HCT116 (cell line): ENCODE results near the gene BRWD1. TPM values are rescaled to one million over a fixed set of nuclear protein-coding genes. Genes with fewer than 3 reads are reported as not detected.

ENCODE experiments used
- CBX3 ChIP-seq: IDR thresholded peaks from 2 replicates; pipeline ENCODE4 v1.6.1; 2012; ENCODE audit warnings: low read depth
- CEBPB ChIP-seq: IDR thresholded peaks from 2 replicates; pipeline ENCODE4 v1.6.1; 2012; ENCODE audit warnings: low read depth
- EGR1 ChIP-seq: IDR thresholded peaks from 2 replicates; pipeline ENCODE4 v1.6.1; 2012; ENCODE audit warnings: low read depth
- ELF1 ChIP-seq: IDR thresholded peaks from 2 replicates; pipeline ENCODE4 v1.6.1; 2012; ENCODE audit warnings: low read depth, borderline replicate concordance
- EZH2 ChIP-seq: fragments of 200-600 bp; sonication (generic); IDR thresholded peaks from 2 replicates; pipeline ENCODE4 v1.6.1; 2017; ENCODE audit warnings: antibody characterized with exemption, mixed run types
- FOSL1 ChIP-seq: IDR thresholded peaks from 2 replicates; pipeline ENCODE4 v1.6.1; 2012; ENCODE audit warnings: low read depth
- POLR2A ChIP-seq: IDR thresholded peaks from 2 replicates; pipeline ENCODE4 v1.7.0; 2011; ENCODE audit warnings: borderline replicate concordance; ENCODE audit not compliant: insufficient read depth, insufficient read length; ENCODE audit errors: extremely low read depth
- POLR2AphosphoS5 ChIP-seq: IDR thresholded peaks from 2 replicates; pipeline ENCODE4 v1.6.1; 2011; ENCODE audit warnings: mild to moderate bottlenecking, low read depth, low read length, moderate library complexity
- REST ChIP-seq: IDR thresholded peaks from 2 replicates; pipeline ENCODE4 v1.6.1; 2012; ENCODE audit warnings: low read depth
- SIN3A ChIP-seq: IDR thresholded peaks from 2 replicates; pipeline ENCODE4 v1.6.1; 2012; ENCODE audit warnings: low read depth
- SP1 ChIP-seq: IDR thresholded peaks from 2 replicates; pipeline ENCODE4 v1.6.1; 2012; ENCODE audit warnings: low read depth
- YY1 ChIP-seq: IDR thresholded peaks from 2 replicates; pipeline ENCODE4 v1.6.1; 2011; ENCODE audit warnings: low read length, low read depth, moderate library complexity, mild to moderate bottlenecking; ENCODE audit not compliant: insufficient replicate concordance; ENCODE audit errors: extremely low read depth
- ZFX ChIP-seq: fragments of 450-650 bp; IDR thresholded peaks from 2 replicates; pipeline ENCODE4 v1.6.1; 2017
- total RNA-seq: library from RNA; stranded (reverse); gene quantifications from one replicate; pipeline ENCODE4 v1.2.1, GENCODE V29; 2021; ENCODE audit not compliant: unreplicated experiment
- TF ChIP-seq, protein P1 (sequence below), 3 experiments: fragments of 200-600 bp in 1 of 3; sonication (generic) in 1 of 3; IDR thresholded peaks in 2 of 3; conservative IDR thresholded peaks in 1 of 3; 2 replicates each; pipeline ENCODE4 v1.5.1; 2012 to 2017; ENCODE audit warnings: low read depth in 2 of 3, low read length in 2 of 3, antibody characterized with exemption in 1 of 3, borderline replicate concordance in 1 of 3, control low read depth in 1 of 3, mild to moderate bottlenecking in 1 of 3, mixed read lengths in 1 of 3, mixed run types in 1 of 3, moderate library complexity in 1 of 3; ENCODE audit not compliant: insufficient read depth in 1 of 3

BRWD1 gene
- total RNA-seq, 1 experiment from 2014 or later: 33.1 TPM

GRCh38 chr21:39173716-39174680 is 139.4 kb downstream of the BRWD1 start (continued):
- TF ChIP-seq REST: no peak
- TF ChIP-seq SP1: no peak
- TF ChIP-seq CBX3: no peak
- TF ChIP-seq POLR2AphosphoS5: no peak
- no peak for TF ChIP-seq FOSL1
- TF ChIP-seq CEBPB: no peak
- no peak for TF ChIP-seq POLR2A
- no peak for TF ChIP-seq EZH2
- no peak for TF ChIP-seq ELF1
- TF ChIP-seq SIN3A: no peak
- no peak for TF ChIP-seq EGR1
- no peak for TF ChIP-seq YY1
- TF ChIP-seq, protein P1, sequence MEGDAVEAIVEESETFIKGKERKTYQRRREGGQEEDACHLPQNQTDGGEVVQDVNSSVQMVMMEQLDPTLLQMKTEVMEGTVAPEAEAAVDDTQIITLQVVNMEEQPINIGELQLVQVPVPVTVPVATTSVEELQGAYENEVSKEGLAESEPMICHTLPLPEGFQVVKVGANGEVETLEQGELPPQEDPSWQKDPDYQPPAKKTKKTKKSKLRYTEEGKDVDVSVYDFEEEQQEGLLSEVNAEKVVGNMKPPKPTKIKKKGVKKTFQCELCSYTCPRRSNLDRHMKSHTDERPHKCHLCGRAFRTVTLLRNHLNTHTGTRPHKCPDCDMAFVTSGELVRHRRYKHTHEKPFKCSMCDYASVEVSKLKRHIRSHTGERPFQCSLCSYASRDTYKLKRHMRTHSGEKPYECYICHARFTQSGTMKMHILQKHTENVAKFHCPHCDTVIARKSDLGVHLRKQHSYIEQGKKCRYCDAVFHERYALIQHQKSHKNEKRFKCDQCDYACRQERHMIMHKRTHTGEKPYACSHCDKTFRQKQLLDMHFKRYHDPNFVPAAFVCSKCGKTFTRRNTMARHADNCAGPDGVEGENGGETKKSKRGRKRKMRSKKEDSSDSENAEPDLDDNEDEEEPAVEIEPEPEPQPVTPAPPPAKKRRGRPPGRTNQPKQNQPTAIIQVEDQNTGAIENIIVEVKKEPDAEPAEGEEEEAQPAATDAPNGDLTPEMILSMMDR (IDR thresholded peaks at IDR 0.05 in 2 of 3, conservative IDR thresholded peaks at IDR 0.05 in 1 of 3; ENCODE audit: borderline replicate concordance in 1 of 3, insufficient read depth in 1 of 3, low read depth in 2 of 3, low read length in 2 of 3): no peak
- TF ChIP-seq ZFX: no peak
